Naive thymus-derived CD4-positive, alpha-beta T cell (primary cell): Measurements from ENCODE around the gene TNFAIP8L1. TPM values are rescaled to one million over a fixed set of nuclear protein-coding genes. Genes with fewer than 3 reads are reported as not detected.

Experiments
- ATAC-seq: fragments of 150-1000 bp; cut with Tn5 transposase; 2 replicates; pipeline ENCODE4 v1.10.0; 2021; ENCODE audit warnings: mild to moderate bottlenecking, moderate library complexity
- CTCF ChIA-PET: fragments of 350-600 bp; sonication (Branson Sonifier 250); formaldehyde crosslinking; loops from one replicate; lab custom pipeline; 2021; ENCODE audit warnings: antibody characterized with exemption; lab: Charles Lee
- POLR2A ChIA-PET: fragments of 350-600 bp; sonication (Branson Sonifier 250); formaldehyde crosslinking; loops from one replicate; lab custom pipeline; 2021; ENCODE audit warnings: antibody characterized with exemption, inconsistent platforms; lab: Charles Lee
- DNase-seq, 9 donors: peaks; one replicate each; pipeline versions ENCODE4 v3.0.0 to v3.0.0-alpha.2; 2020 to 2022; ENCODE audit warnings: mixed read lengths in 1 of 9
- H3K27ac ChIP-seq: one replicate; pipeline ENCODE4 v1.7.0; 2013; ENCODE audit warnings: mild to moderate bottlenecking, low read depth, low read length, moderate library complexity
- H3K27me3 ChIP-seq, 2 donors: one replicate each; pipeline ENCODE4 v1.7.0; 2013; ENCODE audit warnings: low read length in 2 of 2, mild to moderate bottlenecking in 2 of 2, moderate library complexity in 2 of 2; ENCODE audit not compliant: control insufficient read depth in 2 of 2, insufficient read depth in 2 of 2
- H3K36me3 ChIP-seq, 3 experiments: 1 replicate in 2 of 3; 2 replicates in 1 of 3; pipeline ENCODE4 v1.7.0; 2013; ENCODE audit warnings: low read length in 3 of 3, mild to moderate bottlenecking in 3 of 3, moderate library complexity in 1 of 3; ENCODE audit not compliant: insufficient read depth in 3 of 3, control insufficient read depth in 2 of 3
- H3K4me1 ChIP-seq, 2 donors: one replicate each; pipeline ENCODE4 v1.7.0; 2013; ENCODE audit warnings: low read length in 2 of 2, mild to moderate bottlenecking in 2 of 2, moderate library complexity in 1 of 2; ENCODE audit not compliant: control insufficient read depth in 2 of 2, insufficient read depth in 2 of 2
- H3K4me3 ChIP-seq: 2 replicates; pipeline ENCODE4 v1.7.0; 2013; ENCODE audit warnings: mild to moderate bottlenecking, low read length
- H3K9me3 ChIP-seq, 3 experiments: 1 replicate in 2 of 3; 2 replicates in 1 of 3; pipeline ENCODE4 v1.7.0; 2013; ENCODE audit warnings: low read length in 3 of 3; ENCODE audit not compliant: control insufficient read depth in 2 of 3
- H3K27ac Mint-ChIP-seq, 9 donors: one replicate each; pipeline ENCODE4 v1.8.0; 2020 to 2022; ENCODE audit warnings: mixed read lengths in 9 of 9, mild to moderate bottlenecking in 8 of 9, moderate library complexity in 5 of 9, inconsistent platforms in 2 of 9
- H3K27me3 Mint-ChIP-seq, 5 donors: one replicate each; pipeline ENCODE4 v1.8.0; 2021 to 2022; ENCODE audit warnings: mixed read lengths in 5 of 5, mild to moderate bottlenecking in 1 of 5
- H3K36me3 Mint-ChIP-seq, 5 donors: one replicate each; pipeline ENCODE4 v1.8.0; 2020 to 2022; ENCODE audit warnings: mixed read lengths in 5 of 5, mild to moderate bottlenecking in 3 of 5, inconsistent platforms in 1 of 5
- H3K4me1 Mint-ChIP-seq, 7 donors: one replicate each; pipeline ENCODE4 v1.8.0; 2020 to 2022; ENCODE audit warnings: mixed read lengths in 7 of 7, mild to moderate bottlenecking in 3 of 7, inconsistent platforms in 1 of 7
- H3K4me3 Mint-ChIP-seq, 10 donors: one replicate each; pipeline ENCODE4 v1.8.0; 2020 to 2022; ENCODE audit warnings: mild to moderate bottlenecking in 10 of 10, mixed read lengths in 10 of 10, moderate library complexity in 6 of 10, inconsistent platforms in 2 of 10
- H3K9me3 Mint-ChIP-seq, 11 donors: one replicate each; pipeline ENCODE4 v1.8.0; 2020 to 2022; ENCODE audit warnings: mixed read lengths in 11 of 11, mild to moderate bottlenecking in 4 of 11, inconsistent platforms in 1 of 11, moderate library complexity in 1 of 11
- intact Hi-C, 2 donors: fragments of 100-400 bp; cut with micrococcal nuclease; formaldehyde crosslinking; loops; one replicate each; pipeline ENCODE4 v1.15.1; 2023
- polyA plus RNA-seq, 2 donors: library from polyadenylated mRNA; unstranded; fragments of 300-500 nt; fragmentation: Illumina TruSeq; gene quantifications; one replicate each; pipeline ENCODE4 v1.2.3, GENCODE V29; 2021
- total RNA-seq, 6 experiments: library from RNA in 5 of 6; stranded (reverse) in 5 of 6; gene quantifications; 1 replicate in 5 of 6; 2 replicates in 1 of 6; pipeline ENCODE4 v1.2.3 and lab custom pipeline; 2021 to 2026

Gene TNFAIP8L1
- total and polyA plus RNA-seq, 7 experiments from 2014 or later = 8.0 to 22.4 (median 20.5) TPM

DNA sequence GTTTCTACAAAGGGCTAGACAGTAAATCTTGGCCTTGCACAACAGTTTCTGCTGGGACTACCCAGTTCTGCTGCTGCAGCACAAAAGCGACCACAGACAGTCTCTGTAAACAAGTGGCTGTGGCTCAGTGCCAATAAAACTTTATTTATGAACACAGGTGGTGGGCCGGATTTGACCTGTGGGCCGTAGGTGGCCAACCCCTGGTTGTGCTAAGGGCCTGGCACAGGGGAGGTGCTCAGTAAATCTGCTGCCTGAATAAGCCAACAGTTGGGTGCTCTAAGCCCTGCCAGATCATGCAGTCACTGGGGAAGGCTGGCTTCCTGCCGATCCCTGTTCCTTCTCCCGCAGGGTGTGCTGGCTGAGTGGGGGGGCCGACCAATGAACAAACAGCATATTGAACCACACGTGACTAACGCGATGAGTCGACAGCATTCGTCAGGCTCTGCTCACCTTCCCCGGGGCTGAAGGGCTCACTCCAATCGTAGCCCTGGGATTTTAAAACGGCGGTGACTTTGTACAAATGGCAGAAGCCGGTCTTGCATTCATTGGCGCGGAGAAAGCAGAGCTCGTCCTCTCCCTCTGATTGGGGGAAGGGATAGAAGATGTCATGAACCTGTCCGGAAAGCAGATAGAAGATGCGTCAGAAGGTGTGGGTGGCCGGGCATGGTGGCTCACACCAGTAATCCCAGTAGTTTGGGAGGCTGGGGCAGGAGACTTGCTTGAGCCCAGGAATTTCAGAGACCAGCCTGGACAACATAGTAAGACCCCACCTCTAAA is 55.1 kb downstream of the TNFAIP8L1 start:
- Histone ChIP-seq H3K27me3 (no peaks in the 10 kb centered on the region), H3K4me3 (no peak overlapping the region), H3K27ac (no peak overlapping the region), H3K36me3 (peaks cover 10 to 94% (median 18%) of the 10 kb centered on the region in 3 experiments), H3K9me3 (no peaks in the 10 kb centered on the region), H3K4me1 (no peaks in the 10 kb centered on the region)
- DNase-seq (no peak), ATAC-seq (no peak)
- ChIA-PET CTCF (interaction anchor here (0.9 kb wide), 1 partner anchor 20 kb away, joined by 3 read pairs; no protein-coding TSS in a partner anchor), POLR2A (no interaction called here)
- Mint-ChIP-seq H3K27ac (no peak overlapping the region), H3K4me1 (peaks cover 0 to 2% (median 0%) of the 10 kb centered on the region in 7 donors), H3K4me3 (peak overlapping the region in 1 of 10 donors; percentile 18), H3K36me3 (peaks cover 5 to 38% (median 9%) of the 10 kb centered on the region in 5 donors), H3K27me3 (no peaks in the 10 kb centered on the region), H3K9me3 (peaks cover 0 to 2% (median 0%) of the 10 kb centered on the region in 11 donors)
- intact Hi-C loops = no loop called here

DNA sequence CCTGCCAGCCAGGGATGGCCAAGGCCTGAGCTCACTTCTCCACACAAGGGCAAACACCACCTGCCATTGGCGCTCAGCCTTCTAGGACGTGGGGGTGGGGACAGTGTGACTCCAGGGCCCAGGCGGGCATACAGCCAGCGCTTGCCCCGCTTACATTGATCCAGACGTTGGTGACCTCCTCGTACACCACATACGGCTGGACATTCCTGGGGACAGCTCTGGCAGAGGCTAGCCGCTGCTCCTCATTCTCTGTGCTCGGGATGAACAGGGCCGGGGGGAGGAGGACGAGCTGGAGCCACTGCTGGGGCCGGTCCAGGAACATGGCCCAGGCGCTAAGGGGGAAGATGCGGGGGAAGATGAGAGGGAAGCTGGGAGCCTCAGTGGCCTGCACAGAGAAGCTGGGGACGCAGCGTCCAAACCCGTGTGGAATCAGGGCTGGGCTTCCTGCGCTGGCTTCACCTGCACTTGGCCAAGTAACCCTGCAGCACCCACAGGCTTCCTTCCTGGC is 56.0 kb downstream of the TNFAIP8L1 start:
- peaks cover 5 to 41% (median 9%) of the 10 kb centered on the region in 5 donors for H3K36me3 Mint-ChIP-seq
- Histone ChIP-seq H3K4me3 (no peak overlapping the region), H3K4me1 (no peaks in the 10 kb centered on the region), H3K36me3 (peaks cover 10 to 94% (median 18%) of the 10 kb centered on the region in 3 experiments), H3K27me3 (no peaks in the 10 kb centered on the region), H3K27ac (no peak overlapping the region), H3K9me3 (no peaks in the 10 kb centered on the region)
- no peak overlapping the region for H3K27ac Mint-ChIP-seq
- ChIA-PET POLR2A (no interaction called here), CTCF (interaction anchor here (0.9 kb wide), 1 partner anchor 21 kb away, joined by 3 read pairs; no protein-coding TSS in a partner anchor)
- ATAC-seq = no peak
- intact Hi-C loops = no loop called here
- no peak overlapping the region for H3K4me3 Mint-ChIP-seq
- H3K9me3 Mint-ChIP-seq = peaks cover 0 to 2% (median 0%) of the 10 kb centered on the region in 11 donors
- no peaks in the 10 kb centered on the region for H3K27me3 Mint-ChIP-seq
- H3K4me1 Mint-ChIP-seq = peaks cover 0 to 2% (median 0%) of the 10 kb centered on the region in 7 donors
- no peak for DNase-seq

DNA sequence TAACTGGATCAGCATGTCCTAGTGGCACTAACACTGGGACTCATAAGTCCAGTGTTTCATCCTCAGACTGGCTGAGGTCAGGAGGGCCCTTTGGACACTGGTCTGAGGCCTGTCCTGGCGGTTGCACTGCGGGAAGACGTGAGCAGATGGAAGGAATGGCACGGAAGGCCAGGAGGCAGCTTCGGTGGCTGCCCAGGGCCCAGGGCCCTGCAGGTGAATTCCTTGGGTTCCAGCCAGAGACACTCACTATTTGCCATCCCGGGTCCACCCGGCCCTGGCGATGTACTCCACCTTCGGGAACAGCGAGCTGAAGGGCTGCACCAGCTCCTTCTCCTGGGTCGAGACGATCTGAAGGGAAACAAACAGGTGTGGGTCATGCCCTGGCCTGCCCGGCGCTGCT is 58.0 kb downstream of the TNFAIP8L1 start:
- peaks cover 0 to 53% (median 6%) of the 10 kb centered on the region in 5 donors for H3K36me3 Mint-ChIP-seq
- H3K4me1 ChIP-seq = no peaks in the 10 kb centered on the region
- H3K9me3 ChIP-seq = no peaks in the 10 kb centered on the region
- intact Hi-C loops = no loop called here
- H3K36me3 ChIP-seq = peaks cover 10 to 97% (median 32%) of the 10 kb centered on the region in 3 experiments
- no peaks in the 10 kb centered on the region for H3K9me3 Mint-ChIP-seq
- ATAC-seq = no peak
- ChIA-PET CTCF (no interaction called here), POLR2A (no interaction called here)
- H3K27ac ChIP-seq = no peak overlapping the region
- no peaks in the 10 kb centered on the region for H3K27me3 ChIP-seq
- DNase-seq = no peak
- H3K27ac Mint-ChIP-seq = peak overlapping the region in 2 of 9 donors; percentile 46 to 68
- no peaks in the 10 kb centered on the region for H3K27me3 Mint-ChIP-seq
- no peak overlapping the region for H3K4me3 Mint-ChIP-seq
- no peak overlapping the region for H3K4me3 ChIP-seq
- peaks cover 0 to 2% (median 0%) of the 10 kb centered on the region in 7 donors for H3K4me1 Mint-ChIP-seq

DNA sequence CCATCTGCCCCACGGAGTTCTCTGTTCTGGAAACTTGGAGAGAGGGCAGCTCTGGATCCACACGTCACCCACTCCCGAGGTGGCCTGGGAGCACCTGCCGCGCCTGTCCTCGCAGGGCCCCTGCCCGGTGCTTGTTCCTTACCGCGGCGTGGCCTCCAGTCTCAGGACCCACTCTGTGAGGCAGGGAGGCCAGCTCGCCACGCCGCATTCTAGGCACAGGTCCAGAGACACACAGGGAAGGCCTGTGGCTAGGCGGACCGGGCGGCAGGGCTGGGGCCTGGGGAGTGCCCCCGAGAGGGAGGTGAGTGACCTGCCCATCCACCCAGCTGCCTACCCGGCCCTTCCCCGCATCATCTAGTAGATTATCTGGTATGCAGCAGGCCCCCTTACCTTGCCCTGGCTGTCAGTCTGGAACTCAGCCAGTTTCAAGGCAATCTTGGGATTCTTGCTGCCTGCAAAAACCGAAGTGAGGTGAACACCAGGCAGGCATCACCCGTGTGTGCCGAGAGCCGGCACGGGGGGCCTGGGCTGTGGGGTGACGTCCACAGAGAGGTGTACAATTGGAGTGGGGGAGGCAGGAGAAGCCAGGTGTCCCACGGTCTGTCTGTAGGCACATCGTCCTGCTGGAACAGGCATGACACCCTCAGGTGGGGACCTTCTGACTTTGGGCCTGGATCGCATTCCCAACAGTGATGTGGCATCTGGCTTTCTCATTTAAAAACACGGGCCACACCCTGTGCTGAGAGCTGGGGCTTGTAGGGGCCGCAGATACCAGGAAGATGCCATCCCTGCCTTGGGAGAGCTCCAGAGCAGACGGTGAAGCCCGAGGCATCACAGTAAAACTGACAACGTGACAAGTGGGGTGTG is 60.7 kb downstream of the TNFAIP8L1 start:
- no peaks in the 10 kb centered on the region for H3K27me3 ChIP-seq
- Mint-ChIP-seq H3K36me3 (peaks cover 0 to 45% (median 0%) of the 10 kb centered on the region in 5 donors), H3K9me3 (no peaks in the 10 kb centered on the region), H3K27ac (no peak overlapping the region), H3K4me3 (no peak overlapping the region), H3K27me3 (no peaks in the 10 kb centered on the region), H3K4me1 (peaks cover 0 to 2% (median 0%) of the 10 kb centered on the region in 7 donors)
- peaks cover 2 to 97% (median 27%) of the 10 kb centered on the region in 3 experiments for H3K36me3 ChIP-seq
- CTCF ChIA-PET = no interaction called here
- no peak overlapping the region for H3K27ac ChIP-seq
- H3K9me3 ChIP-seq = no peaks in the 10 kb centered on the region
- H3K4me1 ChIP-seq = no peaks in the 10 kb centered on the region
- POLR2A ChIA-PET = no interaction called here
- intact Hi-C loops = no loop called here
- DNase-seq = no peak
- no peak for ATAC-seq
- H3K4me3 ChIP-seq = no peak overlapping the region

DNA sequence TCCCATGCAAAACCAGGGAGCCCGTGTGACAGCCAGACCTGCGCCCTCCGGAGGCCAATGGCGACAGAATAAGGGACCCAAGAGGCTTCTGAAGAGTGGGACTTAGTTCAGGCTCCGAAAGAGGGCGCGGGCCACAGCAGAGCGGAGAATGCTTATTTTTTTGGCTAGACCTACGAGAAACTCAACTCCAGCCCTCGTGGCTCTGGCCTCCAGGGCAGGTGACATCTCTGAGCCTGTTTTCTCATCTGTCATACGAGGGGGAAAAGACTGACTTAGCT is 61.3 kb downstream of the TNFAIP8L1 start:
- DNase-seq (no peak), ATAC-seq (no peak)
- no peaks in the 10 kb centered on the region for H3K27me3 ChIP-seq
- H3K4me1 Mint-ChIP-seq = peaks cover 0 to 2% (median 0%) of the 10 kb centered on the region in 7 donors
- H3K4me1 ChIP-seq = no peaks in the 10 kb centered on the region
- H3K4me3 ChIP-seq = no peak overlapping the region
- ChIA-PET POLR2A (no interaction called here), CTCF (no interaction called here)
- intact Hi-C loops = no loop called here
- H3K36me3 Mint-ChIP-seq = peaks cover 0 to 45% (median 0%) of the 10 kb centered on the region in 5 donors
- H3K27ac Mint-ChIP-seq = no peak overlapping the region
- H3K9me3 ChIP-seq = no peaks in the 10 kb centered on the region
- peaks cover 4 to 97% (median 24%) of the 10 kb centered on the region in 3 experiments for H3K36me3 ChIP-seq
- no peak overlapping the region for H3K27ac ChIP-seq
- no peak overlapping the region for H3K4me3 Mint-ChIP-seq
- H3K9me3 Mint-ChIP-seq = no peaks in the 10 kb centered on the region
- no peaks in the 10 kb centered on the region for H3K27me3 Mint-ChIP-seq

DNA sequence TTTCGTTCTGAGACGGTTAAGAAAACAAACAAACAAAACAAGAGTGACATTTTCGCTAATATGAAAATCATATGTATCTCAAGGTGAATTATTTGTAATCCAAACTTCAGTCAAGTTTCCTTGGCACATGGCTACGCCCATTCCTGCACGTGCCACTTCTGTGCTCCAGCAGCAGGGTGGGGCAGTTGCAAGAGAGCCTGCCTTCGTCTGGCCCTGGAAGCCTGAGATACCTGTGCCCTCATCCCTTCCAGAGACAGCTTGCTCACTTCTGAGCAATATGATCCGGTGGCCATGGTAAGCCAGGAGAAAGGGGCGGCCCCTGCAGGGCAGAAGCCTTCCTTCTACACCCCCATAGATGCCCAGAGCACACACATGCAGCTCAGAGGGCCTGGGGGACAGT is 62.2 kb downstream of the TNFAIP8L1 start:
- no peaks in the 10 kb centered on the region for H3K9me3 ChIP-seq
- H3K27me3 ChIP-seq = no peaks in the 10 kb centered on the region
- H3K36me3 ChIP-seq = peaks cover 4 to 97% (median 24%) of the 10 kb centered on the region in 3 experiments
- intact Hi-C loops = no loop called here
- no peaks in the 10 kb centered on the region for H3K9me3 Mint-ChIP-seq
- H3K27ac Mint-ChIP-seq = no peak overlapping the region
- ATAC-seq (no peak), DNase-seq (no peak)
- peaks cover 0 to 40% (median 0%) of the 10 kb centered on the region in 5 donors for H3K36me3 Mint-ChIP-seq
- no peak overlapping the region for H3K4me3 ChIP-seq
- H3K4me3 Mint-ChIP-seq = no peak overlapping the region
- H3K27me3 Mint-ChIP-seq = no peaks in the 10 kb centered on the region
- H3K4me1 ChIP-seq = no peaks in the 10 kb centered on the region
- CTCF ChIA-PET = no interaction called here
- H3K4me1 Mint-ChIP-seq = peaks cover 0 to 2% (median 0%) of the 10 kb centered on the region in 7 donors
- POLR2A ChIA-PET = no interaction called here
- no peak overlapping the region for H3K27ac ChIP-seq
